Adrenal gland (tissue), 12 donors: ENCODE data around the gene POLR3GL. TPM values are rescaled to one million over a fixed set of nuclear protein-coding genes. Genes with fewer than 3 reads are reported as not detected.
A peak's percentile ranks its signal among the peaks of the same experiment; 100 is the strongest.
"Not testable (repeated sequence)": the region's sequence is repeated elsewhere in the genome, so short reads cannot be mapped to it uniquely, and the experiment has no call there.

Source experiments
- DNase-seq, 7 donors: peaks; one replicate each; pipeline ENCODE4 v3.0.0-alpha.2; 2019 to 2020
- H3K27ac ChIP-seq, 5 donors: fragments of 200-600 bp; sonication (generic) in 4 of 5; 1 replicate in 3 of 5; 2 replicates in 2 of 5; pipeline versions ENCODE4 v1.5.1 to v1.8.0; 2016 to 2020; ENCODE audit warnings: mild to moderate bottlenecking in 1 of 5
- H3K27me3 ChIP-seq: fragments of 200-600 bp; 2 replicates; pipeline ENCODE4 v1.8.0; 2021
- H3K36me3 ChIP-seq, 2 donors: fragments of 200-600 bp; replicated peaks in 1 of 2; 1 replicate in 1 of 2; 2 replicates in 1 of 2; pipeline versions ENCODE4 v1.5.1 to v1.8.0; 2018 to 2022
- H3K4me1 ChIP-seq, 2 donors: fragments of 200-600 bp; replicated peaks in 1 of 2; 1 replicate in 1 of 2; 2 replicates in 1 of 2; pipeline versions ENCODE4 v1.5.1 to v1.8.0; 2018 to 2021
- H3K4me3 ChIP-seq, 4 donors: fragments of 200-600 bp; sonication (generic) in 3 of 4; one replicate each; pipeline ENCODE4 v1.5.1; 2016 to 2018
- H3K9me3 ChIP-seq, 3 donors: fragments of 200-600 bp; sonication (generic) in 1 of 3; replicated peaks in 1 of 3; 1 replicate in 2 of 3; 2 replicates in 1 of 3; pipeline versions ENCODE4 v1.5.1 to v1.8.0; 2016 to 2021
- CTCF ChIP-seq, 6 experiments: fragments of 450-650 bp in 4 of 6; fragments of 200-600 bp in 2 of 6; sonication (generic) in 1 of 6; IDR thresholded peaks; 1 replicate in 5 of 6; 2 replicates in 1 of 6; pipeline versions ENCODE4 v1.5.1 to v1.8.0; 2016 to 2021; ENCODE audit warnings: antibody characterized with exemption in 6 of 6, mild to moderate bottlenecking in 2 of 6, moderate library complexity in 1 of 6
- POLR2A ChIP-seq, 2 donors: fragments of 450-650 bp; IDR thresholded peaks; one replicate each; pipeline ENCODE4 v1.6.1; 2017; ENCODE audit warnings: antibody characterized with exemption in 2 of 2, mild to moderate bottlenecking in 2 of 2, moderate library complexity in 1 of 2
- WGBS, 4 donors: extraction: QIAGEN DNeasy Blood & Tissue Kit in 2 of 4; methylation state at CpG; one replicate each; pipeline versions ENCODE4 v1.1.5 to v1.1.7; 2013 to 2017; 5-methylcytosine and 5-hydroxymethylcytosine counted together
- intact Hi-C, 2 donors: fragments of 100-400 bp; cut with DNase I; formaldehyde crosslinking; loops; one replicate each; pipeline versions ENCODE4 v1.14.1 to v1.15.0; 2022 to 2023
- polyA plus RNA-seq, 3 donors: library from polyadenylated mRNA; stranded (reverse); fragments of 200-250 nt in 2 of 3; fragments of 350-450 nt in 1 of 3; fragmentation: Illumina TruSeq in 1 of 3; extraction: RNeasy Lipid Tissue Mini Kit (QIAGEN cat#74804) in 1 of 3; gene quantifications; one replicate each; pipeline ENCODE4 v1.2.3, GENCODE V29; 2013 to 2014
- total RNA-seq, 9 donors: library from RNA; depleted of rRNA in 4 of 9; stranded (reverse); fragments of >200 nt in 4 of 9; fragments of 120-200 nt in 1 of 9; fragmentation: NEBNext Ultra II Directional in 1 of 9; extraction: Animal tissue kit (Norgen Biotek cat#: 25700) in 1 of 9; gene quantifications; one replicate each; pipeline versions ENCODE4 v1.1.0 to v1.2.4, GENCODE V29; 2013 to 2023
- donor health status: healthy with polysubstance abuse.
- donor health status: Bipolar disorder and iron deficiency.
- donor health status: DM: yes; HTN: yes; CAD: no.
- donor health status: DM: no; HTN: no; CAD: no.
- donor health status: DM: no; HTN: no; CAD: no.
- donor health status: DM: yes; HTN: yes; CAD: no.

POLR3GL gene
- total and polyA plus RNA-seq, 12 donors: 18.4 to 48.7 (median 32.4) TPM

GRCh38 chr1:145926686-145927062, 37.8 kb upstream of the POLR3GL start:
- Histone ChIP-seq H3K4me1 (peaks cover 8 to 23% of the 10 kb centered on the region in 2 donors), H3K36me3 (peaks cover 0 to 26% of the 10 kb centered on the region in 2 donors), H3K9me3 (no peaks in the 10 kb centered on the region), H3K27ac (peak overlapping the region; percentile 89 to 96 (median 91)), H3K4me3 (peak overlapping the region; percentile 56 to 96 (median 84)), H3K27me3 (no peaks in the 10 kb centered on the region)
- 5 to 7% (median 6%) methylated on average over 19 of the region's 19 CpGs for WGBS, 4 donors
- intact Hi-C loops: no loop called here
- no peak for TF ChIP-seq POLR2A (IDR thresholded peaks at IDR 0.05)
- TF ChIP-seq CTCF (IDR thresholded peaks at IDR 0.05): no peak
- peak in 1 of 7 donors; percentile 27 for DNase-seq

DNA sequence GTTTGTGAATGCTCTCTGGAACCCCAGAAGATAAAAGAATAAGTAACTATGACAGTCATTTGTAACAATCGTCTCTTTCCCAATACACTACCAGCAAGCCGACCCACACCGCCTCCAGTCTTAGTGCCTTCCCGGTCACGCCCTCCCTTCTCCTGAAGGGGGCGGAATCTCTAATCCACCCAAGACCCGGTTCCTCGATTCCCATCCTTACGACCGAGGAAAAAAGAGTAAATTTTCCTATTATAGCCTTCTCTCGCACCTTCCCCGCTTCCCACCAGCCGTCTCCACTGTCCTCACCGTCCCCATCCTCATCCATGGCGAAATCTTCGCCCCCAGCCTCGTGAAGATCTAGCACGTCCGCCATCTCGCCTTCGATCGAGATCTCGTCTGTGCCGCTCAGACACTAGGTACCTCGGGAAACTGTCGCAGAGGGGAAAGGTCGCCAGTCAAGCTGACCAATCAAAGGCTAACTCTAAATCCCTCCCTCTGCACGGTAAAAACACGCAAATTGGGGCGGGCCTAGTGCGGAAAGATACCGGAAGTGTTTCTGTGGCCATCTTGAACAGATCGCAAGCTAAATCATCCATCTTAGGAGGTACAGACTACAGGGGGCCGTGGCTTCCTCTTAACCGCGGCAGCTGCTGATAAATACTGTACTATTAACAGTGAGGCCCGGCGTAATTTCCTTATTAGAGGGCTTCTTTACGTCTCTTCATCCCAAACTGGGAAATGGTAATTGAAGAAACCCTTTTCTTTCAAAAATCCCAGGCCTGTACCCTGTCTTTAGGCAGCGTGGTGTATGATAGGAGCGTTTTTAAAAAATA, 37.2 kb upstream of the POLR3GL start, which contains the start of gene RBM8A:
TSS of gene RBM8A (minus strand) at position 422 of the 824 bp plus-strand sequence. CDS start at position 364, 58 bp downstream.
- intact Hi-C loops: no loop called here
- H3K9me3 ChIP-seq: no peaks in the 10 kb centered on the region
- peak; percentile 94 to 99 (median 97) for DNase-seq

GRCh38 chr1:145927916-145928643, 36.4 kb upstream of the POLR3GL start:
- 61 to 66% (median 63%) methylated on average over 18 to 20 of the region's 20 CpGs for whole genome bisulfite sequencing, 4 donors
- Histone ChIP-seq H3K4me1 (peaks cover 8 to 15% of the 10 kb centered on the region in 2 donors), H3K27me3 (no peaks in the 10 kb centered on the region), H3K36me3 (peaks cover 0 to 19% of the 10 kb centered on the region in 2 donors), H3K4me3 (peak overlapping the region in 3 of 4 donors; percentile 80 to 96 (median 88)), H3K27ac (peak overlapping the region; percentile 89 to 96 (median 91)), H3K9me3 (no peaks in the 10 kb centered on the region)
- DNase-seq: no peak
- no peak for TF ChIP-seq POLR2A (IDR thresholded peaks at IDR 0.05)
- no peak for TF ChIP-seq CTCF (IDR thresholded peaks at IDR 0.05)
- intact Hi-C loops: no loop called here

More for the DNA sequence above, 37.2 kb upstream of the POLR3GL start, which contains the start of gene RBM8A:
- Histone ChIP-seq H3K36me3 (peaks cover 0 to 26% of the 10 kb centered on the region in 2 donors), H3K27ac (peak within 1 kb of the TSS; percentile 89 to 96 (median 91)), H3K4me3 (peak within 1 kb of the TSS; percentile 56 to 96 (median 84)), H3K27me3 (no peaks in the 10 kb centered on the region), H3K4me1 (peaks cover 8 to 23% of the 10 kb centered on the region in 2 donors)
- 0 to 1% (median 0%) methylated on average over 41 of the region's 41 CpGs for WGBS, 4 donors
- TF ChIP-seq POLR2A (IDR thresholded peaks at IDR 0.05) (peak; percentile 95 to 99), CTCF (IDR thresholded peaks at IDR 0.05) (peak; percentile 43 to 86 (median 74))

- H3K9me3 ChIP-seq, H3K4me3 ChIP-seq, H3K27ac ChIP-seq, H3K27me3 ChIP-seq, intact Hi-C loops, H3K4me1 ChIP-seq, DNase-seq: not testable (repeated sequence)
- 57 to 73% (median 63%) methylated on average over 7 to 9 of the region's 9 CpGs for WGBS, 4 donors
- peaks cover 0 to 40% of the 10 kb centered on the region in 2 donors for H3K36me3 ChIP-seq
These were observed 31.9 kb upstream of the POLR3GL start for GRCh38 chr1:145932522-145933009.
